ENCODE measurements around the gene ICA1.

GRCh38 chr7:8310876-8311275, 48.9 kb upstream of the ICA1 start:
- TF ChIP-seq CTCF (IDR thresholded peaks at IDR 0.05): no peak
- TF ChIP-seq POLR2AphosphoS5 (IDR thresholded peaks at IDR 0.05): no peak
- TF ChIP-seq POLR2A (IDR thresholded peaks at IDR 0.05): no peak

Data from breast epithelium (tissue), 3 donors.